ENCODE data around the gene SRM. TPM values are rescaled to one million over a fixed set of nuclear protein-coding genes. Genes with fewer than 3 reads are reported as not detected.

SRM gene
- total RNA-seq, 4 donors from 2014 or later: 24.4 to 38.8 (median 31.6) TPM

- WGBS, 2 donors: 88 to 89% methylated on average over 5 of the region's 5 CpGs
- intact Hi-C loops (cut with DNase I; ENCODE audit: low total_unique reads): no loop called here
Observed at GRCh38 chr1:11026903-11027302, 32.9 kb downstream of the SRM start.

GRCh38 chr1:11026052-11026451 lies 33.8 kb downstream of the SRM start:
- TF ChIP-seq CTCF (IDR thresholded peaks at IDR 0.05) (no peak), POLR2A (IDR thresholded peaks at IDR 0.05) (no peak)
- WGBS, 2 donors: 47% methylated on average over 1 of the region's 1 CpG
- intact Hi-C loops (cut with DNase I; ENCODE audit: low total_unique reads): no loop called here

More at GRCh38 chr1:11026903-11027302, 32.9 kb downstream of the SRM start:
- H3K4me3 ChIP-seq (ENCODE audit: low read depth, poor library complexity, severe bottlenecking): no peak overlapping the region
- no peak for TF ChIP-seq POLR2A (IDR thresholded peaks at IDR 0.05)
- TF ChIP-seq CTCF (IDR thresholded peaks at IDR 0.05): no peak
- peak in 1 of 2 donors; percentile 43 for DNase-seq (ENCODE audit: low spot score in 2 of 2)

GRCh38 chr1:11025618-11026017 lies 34.2 kb downstream of the SRM start:
- no peak for TF ChIP-seq POLR2A (IDR thresholded peaks at IDR 0.05)
- no peak for TF ChIP-seq CTCF (IDR thresholded peaks at IDR 0.05)
- H3K4me3 ChIP-seq (ENCODE audit: low read depth, poor library complexity, severe bottlenecking): no peak overlapping the region
- DNase-seq (ENCODE audit: low spot score in 2 of 2): no peak
- 88 to 90% methylated on average over 1 of the region's 1 CpG for WGBS, 2 donors
- intact Hi-C loops (cut with DNase I; ENCODE audit: low total_unique reads): no loop called here

More at GRCh38 chr1:11026052-11026451, 33.8 kb downstream of the SRM start:
- no peak overlapping the region for H3K4me3 ChIP-seq (ENCODE audit: low read depth, poor library complexity, severe bottlenecking)
- DNase-seq (ENCODE audit: low spot score in 2 of 2): peak in 1 of 2 donors; percentile 6

GRCh38 chr1:11024874-11025203 lies 35.0 kb downstream of the SRM start:
- 83 to 86% methylated on average over 2 of the region's 2 CpGs for WGBS, 2 donors
- TF ChIP-seq CTCF (IDR thresholded peaks at IDR 0.05) (no peak), POLR2A (IDR thresholded peaks at IDR 0.05) (no peak)
- no peak overlapping the region for H3K4me3 ChIP-seq (ENCODE audit: low read depth, poor library complexity, severe bottlenecking)

GRCh38 chr1:11024154-11024873 lies 35.5 kb downstream of the SRM start:
- DNase-seq (ENCODE audit: low spot score in 2 of 2): no peak
- intact Hi-C loops (cut with DNase I; ENCODE audit: low total_unique reads): no loop called here
- no peak overlapping the region for H3K4me3 ChIP-seq (ENCODE audit: low read depth, poor library complexity, severe bottlenecking)
- WGBS, 2 donors: 87 to 94% methylated on average over 3 of the region's 3 CpGs
- TF ChIP-seq POLR2A (IDR thresholded peaks at IDR 0.05): no peak
- no peak for TF ChIP-seq CTCF (IDR thresholded peaks at IDR 0.05)

More at GRCh38 chr1:11024874-11025203, 35.0 kb downstream of the SRM start:
- intact Hi-C loops (cut with DNase I; ENCODE audit: low total_unique reads): no loop called here
- DNase-seq (ENCODE audit: low spot score in 2 of 2): no peak

- DNase-seq (ENCODE audit: low spot score in 2 of 2): peak in 1 of 2 donors; percentile 37
- intact Hi-C loops (cut with DNase I; ENCODE audit: low total_unique reads): no loop called here
- 94 to 95% methylated on average over 14 of the region's 14 CpGs for WGBS, 2 donors
Observed at GRCh38 chr1:11023201-11023600, 36.6 kb downstream of the SRM start.

More at GRCh38 chr1:11023201-11023600, 36.6 kb downstream of the SRM start:
- no peak overlapping the region for H3K4me3 ChIP-seq (ENCODE audit: low read depth, poor library complexity, severe bottlenecking)
- no peak for TF ChIP-seq POLR2A (IDR thresholded peaks at IDR 0.05)
- TF ChIP-seq CTCF (IDR thresholded peaks at IDR 0.05): no peak
